Measurements from ENCODE around the gene MCUB. TPM values are rescaled to one million over a fixed set of nuclear protein-coding genes. Genes with fewer than 3 reads are reported as not detected.
"Not testable (repeated sequence)": the region's sequence is repeated elsewhere in the genome, so short reads cannot be mapped to it uniquely, and the experiment has no call there.

The MCUB gene, protein sequence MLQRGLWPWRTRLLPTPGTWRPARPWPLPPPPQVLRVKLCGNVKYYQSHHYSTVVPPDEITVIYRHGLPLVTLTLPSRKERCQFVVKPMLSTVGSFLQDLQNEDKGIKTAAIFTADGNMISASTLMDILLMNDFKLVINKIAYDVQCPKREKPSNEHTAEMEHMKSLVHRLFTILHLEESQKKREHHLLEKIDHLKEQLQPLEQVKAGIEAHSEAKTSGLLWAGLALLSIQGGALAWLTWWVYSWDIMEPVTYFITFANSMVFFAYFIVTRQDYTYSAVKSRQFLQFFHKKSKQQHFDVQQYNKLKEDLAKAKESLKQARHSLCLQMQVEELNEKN
- total RNA-seq, result 7.2 to 11.4 TPM (median 9.5 TPM) in 3 replicates
- long read RNA-seq, transcript MCUB-201 (8 exons, 2,278 nt), result major isoform, 18 of 20 reads
- long read RNA-seq, partial matches to known transcripts, result 1 of 20 reads
- long read RNA-seq, other reads (novel, unspliced or antisense), result 1 of 20 reads

DNA sequence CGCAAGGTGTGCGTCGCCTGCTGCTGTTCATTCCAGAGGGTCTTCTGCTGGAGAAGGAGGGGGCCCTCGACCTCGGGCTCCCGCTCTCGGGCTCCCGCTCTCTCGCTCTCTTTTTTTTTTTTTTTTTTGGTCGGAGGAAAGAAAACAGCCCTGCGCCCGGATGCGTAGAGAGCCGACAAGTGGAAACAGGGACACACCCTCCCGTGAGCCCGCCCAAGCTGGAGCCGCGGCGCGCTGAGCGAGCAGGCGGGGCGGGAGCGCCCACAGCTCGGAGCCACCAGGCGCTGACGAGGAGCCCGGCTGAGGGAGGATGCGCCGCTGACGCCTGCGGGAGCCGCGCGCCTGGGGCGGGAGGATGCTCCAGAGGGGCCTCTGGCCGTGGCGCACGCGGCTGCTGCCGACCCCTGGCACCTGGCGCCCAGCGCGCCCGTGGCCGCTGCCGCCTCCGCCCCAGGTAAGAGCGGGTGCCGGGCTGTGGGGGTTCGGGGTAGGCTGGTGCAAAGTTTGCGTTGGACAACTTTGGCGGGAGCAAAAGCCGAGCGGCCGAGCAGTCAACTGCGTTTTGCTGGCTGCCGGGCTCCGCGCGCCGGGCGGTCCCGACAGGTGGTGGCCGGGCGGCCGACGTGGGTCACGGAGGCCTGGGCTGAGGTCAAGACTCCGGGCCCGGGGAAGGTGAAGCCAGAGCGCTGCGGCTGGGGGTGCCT, at the start of gene MCUB:
TSS of gene MCUB (plus strand) at position 264 of the 704 bp plus-strand sequence. CDS start at position 356, 92 bp downstream.
- TF ChIP-seq, protein P1, sequence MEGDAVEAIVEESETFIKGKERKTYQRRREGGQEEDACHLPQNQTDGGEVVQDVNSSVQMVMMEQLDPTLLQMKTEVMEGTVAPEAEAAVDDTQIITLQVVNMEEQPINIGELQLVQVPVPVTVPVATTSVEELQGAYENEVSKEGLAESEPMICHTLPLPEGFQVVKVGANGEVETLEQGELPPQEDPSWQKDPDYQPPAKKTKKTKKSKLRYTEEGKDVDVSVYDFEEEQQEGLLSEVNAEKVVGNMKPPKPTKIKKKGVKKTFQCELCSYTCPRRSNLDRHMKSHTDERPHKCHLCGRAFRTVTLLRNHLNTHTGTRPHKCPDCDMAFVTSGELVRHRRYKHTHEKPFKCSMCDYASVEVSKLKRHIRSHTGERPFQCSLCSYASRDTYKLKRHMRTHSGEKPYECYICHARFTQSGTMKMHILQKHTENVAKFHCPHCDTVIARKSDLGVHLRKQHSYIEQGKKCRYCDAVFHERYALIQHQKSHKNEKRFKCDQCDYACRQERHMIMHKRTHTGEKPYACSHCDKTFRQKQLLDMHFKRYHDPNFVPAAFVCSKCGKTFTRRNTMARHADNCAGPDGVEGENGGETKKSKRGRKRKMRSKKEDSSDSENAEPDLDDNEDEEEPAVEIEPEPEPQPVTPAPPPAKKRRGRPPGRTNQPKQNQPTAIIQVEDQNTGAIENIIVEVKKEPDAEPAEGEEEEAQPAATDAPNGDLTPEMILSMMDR (IDR thresholded peaks at IDR 0.05), result no peak
- peaks cover 10% of the 10 kb centered on the region for H3K4me1 Mint-ChIP-seq (ENCODE audit: low read depth)
- peaks cover 2% of the 10 kb centered on the region for H3K36me3 Mint-ChIP-seq (ENCODE audit: low read depth)
- no peaks in the 10 kb centered on the region for H3K27me3 Mint-ChIP-seq (ENCODE audit: low read depth)
- peak within 1 kb of the TSS; percentile 80 for H3K4me3 Mint-ChIP-seq (ENCODE audit: unreplicated experiment)
- H3K27ac Mint-ChIP-seq (ENCODE audit: unreplicated experiment), result peak within 1 kb of the TSS; percentile 91
- peak; percentile 94 for DNase-seq (ENCODE audit: low spot score)
- H3K9me3 Mint-ChIP-seq (ENCODE audit: low read depth), result no peaks in the 10 kb centered on the region

DNA sequence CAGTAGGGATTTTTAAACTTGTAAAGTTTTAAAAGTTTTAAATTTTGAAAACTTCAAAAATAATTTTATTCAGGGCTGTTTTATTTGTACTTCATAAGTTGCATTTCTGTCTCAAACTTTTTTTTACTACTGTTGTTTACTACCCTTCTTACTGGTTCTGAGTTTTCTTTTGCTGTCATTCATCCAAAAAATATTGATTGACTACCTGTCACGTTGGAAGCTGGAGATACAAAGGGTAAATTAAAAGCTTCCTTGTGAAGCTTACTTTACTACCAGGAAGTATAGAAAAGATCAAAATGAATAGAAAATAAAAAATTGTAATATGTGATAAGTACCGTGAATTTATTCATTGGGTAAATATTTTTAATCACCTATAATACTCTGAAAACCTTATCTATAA, 49.4 kb upstream of the MCUB start:
- Mint-ChIP-seq H3K27ac (ENCODE audit: unreplicated experiment) (no peak overlapping the region), H3K27me3 (ENCODE audit: low read depth) (no peaks in the 10 kb centered on the region), H3K9me3 (ENCODE audit: low read depth) (no peaks in the 10 kb centered on the region), H3K4me1 (ENCODE audit: low read depth) (no peaks in the 10 kb centered on the region), H3K36me3 (ENCODE audit: low read depth) (peaks cover 18% of the 10 kb centered on the region), H3K4me3 (ENCODE audit: unreplicated experiment) (no peak overlapping the region)
- TF ChIP-seq, protein P1 (IDR thresholded peaks at IDR 0.05), result no peak
- no peak for DNase-seq (ENCODE audit: low spot score)

DNA sequence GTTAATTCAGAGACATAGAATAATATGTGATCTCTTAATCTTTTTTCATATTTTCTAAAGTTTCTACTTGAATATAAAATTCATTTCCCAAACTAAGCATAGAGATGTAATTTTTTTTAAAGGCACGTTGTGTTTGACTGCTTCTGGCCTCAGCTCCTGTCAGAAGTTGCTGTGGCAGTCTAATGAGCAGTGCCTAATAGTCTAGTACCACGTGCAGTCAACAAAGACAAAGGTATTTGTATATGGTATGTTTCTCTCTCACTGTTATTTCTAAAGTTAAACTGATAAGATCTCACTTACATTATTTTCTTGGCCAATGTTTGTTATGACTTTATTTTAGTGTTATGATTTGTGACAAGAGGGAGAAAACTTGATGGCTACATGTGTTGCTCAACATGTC, 48.6 kb upstream of the MCUB start:
- DNase-seq (ENCODE audit: low spot score), result no peak
- H3K27ac Mint-ChIP-seq (ENCODE audit: unreplicated experiment), result no peak overlapping the region
- H3K4me3 Mint-ChIP-seq (ENCODE audit: unreplicated experiment), result no peak overlapping the region
- no peaks in the 10 kb centered on the region for H3K4me1 Mint-ChIP-seq (ENCODE audit: low read depth)
- TF ChIP-seq, protein P1 (IDR thresholded peaks at IDR 0.05), result no peak
- peaks cover 18% of the 10 kb centered on the region for H3K36me3 Mint-ChIP-seq (ENCODE audit: low read depth)
- H3K9me3 Mint-ChIP-seq (ENCODE audit: low read depth), result no peaks in the 10 kb centered on the region
- H3K27me3 Mint-ChIP-seq (ENCODE audit: low read depth), result no peaks in the 10 kb centered on the region

DNA sequence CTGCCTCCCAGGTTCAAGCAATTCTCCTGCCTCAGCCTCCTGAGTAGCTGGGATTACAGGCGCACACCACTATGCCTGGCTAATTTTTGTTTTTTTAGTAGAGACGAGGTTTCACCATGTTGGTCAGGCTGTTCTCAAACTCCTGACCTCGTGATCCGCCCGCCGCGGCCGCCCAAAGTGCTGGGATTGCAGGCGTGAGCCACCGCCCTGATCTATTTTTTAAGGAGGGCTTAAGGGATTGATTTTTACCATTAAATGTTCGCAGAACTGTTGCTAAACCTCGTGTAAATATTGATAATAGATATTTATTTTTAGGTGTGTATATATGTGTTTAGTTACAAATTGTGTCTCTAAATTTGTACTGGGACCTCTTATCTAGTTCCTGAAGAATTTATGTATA, 46.7 kb upstream of the MCUB start:
- H3K36me3 Mint-ChIP-seq (ENCODE audit: low read depth), result peaks cover 23% of the 10 kb centered on the region
- not testable (repeated sequence) for H3K27me3 Mint-ChIP-seq (ENCODE audit: low read depth); H3K27ac Mint-ChIP-seq (ENCODE audit: unreplicated experiment); H3K4me1 Mint-ChIP-seq (ENCODE audit: low read depth); H3K9me3 Mint-ChIP-seq (ENCODE audit: low read depth); DNase-seq (ENCODE audit: low spot score); H3K4me3 Mint-ChIP-seq (ENCODE audit: unreplicated experiment)

DNA sequence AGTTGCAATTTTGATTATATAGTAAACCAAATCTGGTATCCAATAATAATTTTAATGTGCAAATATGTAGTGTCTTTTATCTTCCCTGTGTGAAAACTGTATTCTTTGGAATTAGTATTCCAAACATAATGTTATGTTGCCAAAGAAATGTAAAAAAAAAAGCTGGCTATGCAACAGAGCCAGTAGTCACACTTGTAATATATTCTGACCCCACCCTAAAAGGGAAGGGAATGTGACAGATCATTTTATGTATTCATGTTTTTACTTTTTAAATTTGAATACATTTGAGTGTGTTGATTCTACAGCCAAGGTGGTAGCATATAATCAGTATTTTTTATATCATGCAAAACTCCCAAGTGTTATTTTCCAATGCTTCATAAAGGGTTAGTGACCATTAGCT, 27.9 kb upstream of the MCUB start:
- Mint-ChIP-seq H3K36me3 (ENCODE audit: low read depth) (peaks cover 39% of the 10 kb centered on the region), H3K4me1 (ENCODE audit: low read depth) (no peaks in the 10 kb centered on the region), H3K27ac (ENCODE audit: unreplicated experiment) (no peak overlapping the region), H3K27me3 (ENCODE audit: low read depth) (no peaks in the 10 kb centered on the region), H3K9me3 (ENCODE audit: low read depth) (peaks cover 2% of the 10 kb centered on the region), H3K4me3 (ENCODE audit: unreplicated experiment) (no peak overlapping the region)
- no peak for DNase-seq (ENCODE audit: low spot score)
- TF ChIP-seq, protein P1 (IDR thresholded peaks at IDR 0.05), result no peak
